NCI-H2029 (cell line): ENCODE data around the gene AKR1C3.
"Not testable (repeated sequence)": the region's sequence is repeated elsewhere in the genome, so short reads cannot be mapped to it uniquely, and the experiment has no call there.

Experiments
- DNase-seq: peaks from one replicate; lab custom pipeline; 2025; lab: John Stamatoyannopoulos, UW

AKR1C3 gene

DNA sequence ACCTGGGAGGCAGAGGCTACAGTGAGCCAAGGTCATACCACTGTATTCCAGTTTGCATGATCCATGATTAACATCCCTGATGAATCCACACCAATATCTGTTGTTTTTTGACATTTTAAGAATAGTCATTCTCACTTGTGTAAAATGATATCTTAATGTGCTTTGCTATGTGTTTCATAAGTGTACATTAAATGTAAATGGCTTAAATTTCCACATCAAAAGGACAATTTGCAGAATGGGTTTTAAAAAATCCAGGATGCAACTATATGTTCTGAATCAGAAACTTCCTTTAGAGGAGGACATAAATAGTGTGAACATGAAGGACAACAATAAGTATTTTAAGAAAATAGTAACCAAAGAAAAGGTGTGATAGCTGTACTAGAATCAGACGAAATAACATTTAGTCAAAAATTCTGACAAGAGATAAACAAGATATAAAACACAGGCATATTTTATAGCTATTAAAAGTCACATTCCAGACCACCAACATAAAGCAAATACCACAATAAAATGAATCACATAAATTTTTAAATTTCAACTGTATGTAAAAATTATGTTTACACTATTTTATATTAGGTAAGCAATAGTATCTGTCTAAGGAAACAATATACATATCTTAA, 42.4 kb downstream of the AKR1C3 start:
- DNase-seq, result no peak

DNA sequence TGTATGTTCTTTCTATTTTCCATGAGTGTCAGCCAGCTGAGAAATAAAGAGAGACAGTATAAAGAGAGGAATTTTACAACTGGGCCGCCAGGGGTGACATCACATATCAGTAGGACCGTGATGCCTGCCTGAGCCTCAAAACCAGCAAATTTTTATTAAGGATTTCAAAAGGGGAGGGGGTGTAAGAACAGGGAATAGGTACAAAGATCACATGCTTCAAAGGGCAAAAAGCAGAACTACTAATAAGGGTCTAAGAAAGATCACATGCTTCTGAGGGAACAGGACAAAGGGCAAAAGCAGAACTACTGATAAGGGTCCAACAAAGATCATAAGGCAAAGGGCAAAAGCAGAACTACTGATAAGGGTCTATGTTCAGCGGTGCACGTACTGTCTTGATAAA, 43.5 kb downstream of the AKR1C3 start:
- not testable (repeated sequence) for DNase-seq

- DNase-seq, result no peak
Measured at GRCh38 chr10:5142199-5142598, 48.0 kb downstream of the AKR1C3 start.

GRCh38 chr10:5143137-5143536, 48.9 kb downstream of the AKR1C3 start:
- DNase-seq, result no peak

GRCh38 chr10:5146920-5147254, 52.7 kb downstream of the AKR1C3 start:
- DNase-seq, result no peak

DNA sequence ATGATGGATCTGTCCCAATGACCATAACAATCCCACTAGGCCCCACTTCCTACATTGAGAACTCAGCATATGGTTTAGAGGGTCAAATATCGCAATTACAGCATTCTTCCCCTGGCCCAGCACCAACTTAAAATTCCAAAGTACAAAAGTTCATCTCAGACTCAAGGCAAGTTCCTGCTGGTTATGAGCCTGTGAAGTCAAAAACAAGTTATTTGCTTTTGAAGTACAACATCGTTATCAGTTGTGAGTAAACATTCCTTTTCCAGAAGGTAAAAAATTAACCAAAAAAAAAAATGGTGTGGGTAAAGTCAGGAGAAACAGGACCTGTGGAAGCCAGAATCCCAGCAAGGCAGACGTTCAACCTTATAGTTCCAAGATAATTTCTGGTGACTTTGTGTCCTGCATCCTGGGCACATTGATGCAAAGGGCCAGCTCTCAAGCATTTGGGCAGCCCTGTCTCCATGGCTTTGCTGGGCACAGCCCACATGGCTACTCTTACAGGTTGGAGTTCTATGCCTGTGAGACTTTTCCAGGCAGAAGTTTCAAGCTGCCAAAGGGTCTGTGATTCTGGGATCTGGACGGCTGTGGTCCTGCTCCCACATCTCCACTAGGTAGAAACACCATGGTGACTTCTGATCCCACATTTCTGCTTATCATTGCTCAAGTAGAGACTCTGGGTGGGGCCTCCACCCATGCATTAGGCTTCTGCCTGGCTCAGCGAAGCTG, 53.2 kb downstream of the AKR1C3 start:
- no peak for DNase-seq

DNA sequence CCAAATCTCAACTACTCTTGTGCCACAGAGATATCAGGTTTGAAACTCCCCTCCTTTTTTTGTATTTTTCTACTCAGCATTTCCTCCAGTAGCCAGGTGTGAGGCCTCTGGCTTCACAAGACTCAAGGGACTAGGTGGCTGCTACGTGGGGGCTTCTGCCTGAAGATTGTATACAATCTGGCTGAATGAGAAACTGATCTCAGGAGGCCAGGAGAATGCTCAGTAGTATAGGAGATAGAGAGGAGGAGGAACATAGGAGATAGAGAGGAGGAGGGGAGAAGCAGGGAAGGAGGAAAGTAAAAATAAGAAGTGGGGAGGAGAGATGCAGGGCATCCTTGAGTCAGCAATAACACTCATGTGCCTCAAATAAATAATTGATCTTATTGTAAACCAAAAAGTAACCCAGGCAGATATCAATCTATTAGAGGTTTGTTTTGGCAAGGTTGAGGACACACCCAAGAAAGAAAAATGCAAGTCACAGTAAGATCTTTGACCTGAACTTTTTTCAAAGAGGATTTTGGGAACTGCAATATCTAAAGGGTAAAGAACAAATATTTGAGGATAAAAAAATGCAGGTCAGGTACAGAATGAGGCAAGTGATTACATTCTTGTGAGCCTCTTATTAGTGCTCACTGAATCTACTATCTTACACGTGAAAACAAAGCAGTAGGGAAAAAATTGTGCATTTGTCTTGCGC, 53.9 kb downstream of the AKR1C3 start:
- no peak for DNase-seq

DNA sequence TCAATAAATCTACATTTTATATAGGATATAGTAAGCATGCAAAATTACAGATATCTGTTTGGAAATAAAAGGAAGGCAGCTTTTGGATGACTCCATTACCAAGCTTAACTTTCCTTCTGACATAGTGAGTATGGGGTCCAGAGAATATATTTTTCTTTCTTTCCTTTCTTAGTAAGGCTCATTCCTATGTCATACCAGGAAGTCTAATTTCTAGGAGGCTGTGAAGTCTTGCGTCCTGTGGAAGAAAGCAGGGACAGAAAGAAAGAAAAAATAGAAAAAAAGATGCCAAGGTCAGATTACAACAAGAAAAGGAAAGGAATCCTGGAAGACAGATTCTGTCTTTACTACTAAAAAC, 54.4 kb downstream of the AKR1C3 start:
- no peak for DNase-seq

DNA sequence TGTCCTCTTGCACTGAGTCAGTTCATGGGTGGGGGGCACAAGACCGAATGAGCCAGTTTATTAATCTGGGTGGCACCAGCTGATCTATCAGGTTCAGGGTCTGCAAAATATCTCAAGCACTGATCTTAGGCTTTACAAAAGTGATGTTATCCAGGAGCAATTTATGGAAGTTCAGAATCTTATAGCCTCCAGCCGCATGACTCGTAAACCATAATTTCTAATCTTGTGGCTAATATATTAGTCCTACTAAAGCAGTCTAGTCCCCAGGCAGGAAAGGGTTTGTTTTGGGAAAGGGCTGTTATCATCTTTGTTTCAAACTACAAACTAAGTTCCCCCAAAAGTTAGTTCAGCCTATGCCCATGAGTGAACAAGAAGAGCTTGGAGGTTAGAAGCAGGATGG, 56.9 kb downstream of the AKR1C3 start:
- no peak for DNase-seq

DNA sequence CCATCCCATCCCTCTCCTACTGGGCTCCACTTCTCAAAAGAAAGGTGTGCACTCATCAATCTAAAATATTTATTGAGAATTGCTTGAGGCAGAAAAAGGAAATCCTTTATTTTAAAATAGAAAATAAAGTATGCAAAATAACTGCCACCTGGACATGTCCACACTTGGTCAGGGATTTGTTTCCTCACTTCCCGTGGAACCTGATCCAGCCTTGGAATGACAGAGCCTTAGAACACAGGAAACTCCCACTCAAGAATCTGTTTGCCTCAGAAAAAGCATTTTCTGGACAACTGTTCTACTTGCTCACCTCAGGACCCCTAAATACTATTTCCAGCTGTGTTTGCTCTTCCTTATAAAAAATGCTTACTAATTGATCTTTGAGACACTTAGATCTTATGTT, 61.7 kb downstream of the AKR1C3 start:
- no peak for DNase-seq
